ENCODE results near the gene SLC10A3. TPM values are rescaled to one million over a fixed set of nuclear protein-coding genes. Genes with fewer than 3 reads are reported as not detected.
"Not testable (repeated sequence)": the region's sequence is repeated elsewhere in the genome, so short reads cannot be mapped to it uniquely, and the experiment has no call there.

SLC10A3 gene
- total RNA-seq, 2 experiments from 2014 or later = 10.4 to 11.3 TPM

- no peak for ATAC-seq
- Mint-ChIP-seq H3K9me3 (ENCODE audit: low read depth) (no peaks in the 10 kb centered on the region), H3K27me3 (no peaks in the 10 kb centered on the region), H3K27ac (no peak overlapping the region), H3K4me3 (no peak overlapping the region), H3K4me1 (peaks cover 15% of the 10 kb centered on the region), H3K36me3 (ENCODE audit: low read depth) (peaks cover 27% of the 10 kb centered on the region)
- ChIA-PET CTCF (interaction anchor here (0.6 kb wide), 1 partner anchor 10 kb away, joined by 3 read pairs; no protein-coding TSS in a partner anchor), POLR2A (no interaction called here)
- intact Hi-C loops (cut with DNase I, micrococcal nuclease) = no loop called here
- DNase-seq = no peak
These were observed 17.4 kb upstream of the SLC10A3 start for GRCh38 chrX:154507673-154508383.

GRCh38 chrX:154506483-154507332 lies 16.3 kb upstream of the SLC10A3 start:
- H3K36me3 Mint-ChIP-seq (ENCODE audit: low read depth) = peaks cover 27% of the 10 kb centered on the region
- ChIA-PET POLR2A (no interaction called here), CTCF (no interaction called here)
- no peak overlapping the region for H3K27ac Mint-ChIP-seq
- no peaks in the 10 kb centered on the region for H3K27me3 Mint-ChIP-seq
- no peak for ATAC-seq
- H3K9me3 Mint-ChIP-seq (ENCODE audit: low read depth) = no peaks in the 10 kb centered on the region
- no peak for DNase-seq
- H3K4me1 Mint-ChIP-seq = peaks cover 8% of the 10 kb centered on the region
- intact Hi-C loops (cut with DNase I, micrococcal nuclease) = no loop called here
- no peak overlapping the region for H3K4me3 Mint-ChIP-seq

- Mint-ChIP-seq H3K4me1 (no peaks in the 10 kb centered on the region), H3K27me3 (no peaks in the 10 kb centered on the region), H3K4me3 (no peak overlapping the region), H3K36me3 (ENCODE audit: low read depth) (peaks cover 23% of the 10 kb centered on the region), H3K27ac (no peak overlapping the region), H3K9me3 (ENCODE audit: low read depth) (no peaks in the 10 kb centered on the region)
- CTCF ChIA-PET = no interaction called here
- DNase-seq = no peak
- no peak for ATAC-seq
- POLR2A ChIA-PET = no interaction called here
- intact Hi-C loops (cut with DNase I, micrococcal nuclease) = no loop called here
These were observed 15.3 kb upstream of the SLC10A3 start for GRCh38 chrX:154505734-154506133.

GRCh38 chrX:154502989-154503388 lies 12.6 kb upstream of the SLC10A3 start:
- H3K9me3 Mint-ChIP-seq (ENCODE audit: low read depth) = no peaks in the 10 kb centered on the region
- no peak overlapping the region for H3K27ac Mint-ChIP-seq
- no peak for ATAC-seq
- no peak for DNase-seq
- H3K4me1 Mint-ChIP-seq = no peaks in the 10 kb centered on the region
- intact Hi-C loops (cut with DNase I, micrococcal nuclease) = no loop called here
- no peaks in the 10 kb centered on the region for H3K27me3 Mint-ChIP-seq
- CTCF ChIA-PET = no interaction called here
- H3K4me3 Mint-ChIP-seq = no peak overlapping the region
- POLR2A ChIA-PET = no interaction called here
- H3K36me3 Mint-ChIP-seq (ENCODE audit: low read depth) = peaks cover 4% of the 10 kb centered on the region

- H3K36me3 Mint-ChIP-seq (ENCODE audit: low read depth) = peaks cover 4% of the 10 kb centered on the region
- CTCF ChIA-PET = interaction anchor here (0.6 kb wide), 1 partner anchor 305 kb away, joined by 3 read pairs; no protein-coding TSS in a partner anchor
- ATAC-seq (no peak), DNase-seq (no peak)
- no peaks in the 10 kb centered on the region for H3K4me1 Mint-ChIP-seq
- no peak overlapping the region for H3K27ac Mint-ChIP-seq
- POLR2A ChIA-PET = interaction anchor here (0.6 kb wide), 1 partner anchor 12 kb away, joined by 3 read pairs; the partner anchor contains the start of gene SLC10A3
- no peaks in the 10 kb centered on the region for H3K27me3 Mint-ChIP-seq
- intact Hi-C loops (cut with DNase I, micrococcal nuclease) = no loop called here
- H3K9me3 Mint-ChIP-seq (ENCODE audit: low read depth) = no peaks in the 10 kb centered on the region
- H3K4me3 Mint-ChIP-seq = no peak overlapping the region
These were observed 11.7 kb upstream of the SLC10A3 start for GRCh38 chrX:154502098-154502497.

GRCh38 chrX:154501423-154501822 lies 11.0 kb upstream of the SLC10A3 start:
- POLR2A ChIA-PET; DNase-seq; ATAC-seq; H3K9me3 Mint-ChIP-seq (ENCODE audit: low read depth); H3K4me3 Mint-ChIP-seq; H3K36me3 Mint-ChIP-seq (ENCODE audit: low read depth); H3K27ac Mint-ChIP-seq; intact Hi-C loops (cut with DNase I, micrococcal nuclease); H3K27me3 Mint-ChIP-seq; H3K4me1 Mint-ChIP-seq: not testable (repeated sequence)
- CTCF ChIA-PET = interaction anchor here (0.7 kb wide), 1 partner anchor 472 kb away, joined by 8 read pairs; no protein-coding TSS in a partner anchor

GRCh38 chrX:154496591-154497137 lies 6.2 kb upstream of the SLC10A3 start:
- H3K4me3 Mint-ChIP-seq; H3K36me3 Mint-ChIP-seq (ENCODE audit: low read depth); ATAC-seq; intact Hi-C loops (cut with DNase I, micrococcal nuclease); POLR2A ChIA-PET; H3K27ac Mint-ChIP-seq; H3K27me3 Mint-ChIP-seq; H3K4me1 Mint-ChIP-seq; DNase-seq; H3K9me3 Mint-ChIP-seq (ENCODE audit: low read depth): not testable (repeated sequence)
- CTCF ChIA-PET = interaction anchor here (0.7 kb wide), 2 partner anchors 9 to 49 kb away, joined by 3 read pairs; no protein-coding TSS in a partner anchor

- no peak overlapping the region for H3K4me3 Mint-ChIP-seq
- intact Hi-C loops (cut with DNase I, micrococcal nuclease) = no loop called here
- ATAC-seq = no peak
- no peaks in the 10 kb centered on the region for H3K27me3 Mint-ChIP-seq
- no peaks in the 10 kb centered on the region for H3K9me3 Mint-ChIP-seq (ENCODE audit: low read depth)
- H3K4me1 Mint-ChIP-seq = peaks cover 3% of the 10 kb centered on the region
- no peaks in the 10 kb centered on the region for H3K36me3 Mint-ChIP-seq (ENCODE audit: low read depth)
- POLR2A ChIA-PET = no interaction called here
- CTCF ChIA-PET = interaction anchor here (0.9 kb wide), 1 partner anchor 50 kb away, joined by 3 read pairs; no protein-coding TSS in a partner anchor
- no peak overlapping the region for H3K27ac Mint-ChIP-seq
- DNase-seq = no peak
These were observed 5.1 kb upstream of the SLC10A3 start for GRCh38 chrX:154495472-154495922.

- ChIA-PET POLR2A (no interaction called here), CTCF (no interaction called here)
- no peak overlapping the region for H3K27ac Mint-ChIP-seq
- no peak for ATAC-seq
- no peaks in the 10 kb centered on the region for H3K27me3 Mint-ChIP-seq
- intact Hi-C loops (cut with DNase I, micrococcal nuclease) = no loop called here
- H3K4me1 Mint-ChIP-seq = peaks cover 3% of the 10 kb centered on the region
- no peaks in the 10 kb centered on the region for H3K36me3 Mint-ChIP-seq (ENCODE audit: low read depth)
- no peak overlapping the region for H3K4me3 Mint-ChIP-seq
- H3K9me3 Mint-ChIP-seq (ENCODE audit: low read depth) = no peaks in the 10 kb centered on the region
- DNase-seq = no peak
These were observed 4.3 kb upstream of the SLC10A3 start for GRCh38 chrX:154494715-154495114.

- DNase-seq = peak; percentile 52
- H3K27ac Mint-ChIP-seq = peak overlapping the region; percentile 86
- peaks cover 21% of the 10 kb centered on the region for H3K4me1 Mint-ChIP-seq
- no peaks in the 10 kb centered on the region for H3K27me3 Mint-ChIP-seq
- H3K9me3 Mint-ChIP-seq (ENCODE audit: low read depth) = no peaks in the 10 kb centered on the region
- peak; percentile 19 for ATAC-seq
- intact Hi-C loops (cut with DNase I, micrococcal nuclease) = loop anchor here in 1 of 2 experiments (1.0 to 2.0 kb wide), 10 partner anchors 11 to 518 kb away; partner anchors contain the start of genes ATP6AP1, FAM3A, GDI1 and IKBKG
- peaks cover 7% of the 10 kb centered on the region for H3K36me3 Mint-ChIP-seq (ENCODE audit: low read depth)
- peak overlapping the region; percentile 85 for H3K4me3 Mint-ChIP-seq
- CTCF ChIA-PET = interaction anchor here (0.9 to 1.1 kb wide), 2 partner anchors 9 to 37 kb away, joined by 3 to 8 read pairs; no protein-coding TSS in a partner anchor
- POLR2A ChIA-PET = interaction anchor here (0.5 to 1.4 kb wide), 2 partner anchors 12 to 119 kb away, joined by 3 to 4 read pairs; no protein-coding TSS in a partner anchor
These were observed 412 bp downstream of the SLC10A3 start for GRCh38 chrX:154490021-154490413.

- ChIA-PET CTCF (interaction anchor here (0.6 kb wide), 2 partner anchors 26 to 48 kb away, joined by 3 read pairs; no protein-coding TSS in a partner anchor), POLR2A (no interaction called here)
- peak overlapping the region; percentile 86 for H3K27ac Mint-ChIP-seq
- no peaks in the 10 kb centered on the region for H3K27me3 Mint-ChIP-seq
- ATAC-seq (no peak), DNase-seq (no peak)
- peaks cover 7% of the 10 kb centered on the region for H3K36me3 Mint-ChIP-seq (ENCODE audit: low read depth)
- no peaks in the 10 kb centered on the region for H3K9me3 Mint-ChIP-seq (ENCODE audit: low read depth)
- peaks cover 26% of the 10 kb centered on the region for H3K4me1 Mint-ChIP-seq
- H3K4me3 Mint-ChIP-seq = peak overlapping the region; percentile 85
- intact Hi-C loops (cut with DNase I, micrococcal nuclease) = loop anchor here (5.0 to 10.0 kb wide), 2 partner anchors 43 to 764 kb away; partner anchors contain the start of genes ABCD1 (in 1 of the 2) and BCAP31 (in 1 of the 2)
These were observed 1.2 kb downstream of the SLC10A3 start for GRCh38 chrX:154489182-154489581.

Measured in activated CD4-positive, alpha-beta T cell treated with anti-CD3 and anti-CD28 coated beads for 36 hours (primary cell).